NCI-H2227 (cell line): ENCODE results near the gene TMEM132A.

Experiments used
- DNase-seq: peaks from one replicate; lab custom pipeline; 2025; ENCODE audit not compliant: unreplicated experiment; lab: John Stamatoyannopoulos, UW

Gene TMEM132A

DNA sequence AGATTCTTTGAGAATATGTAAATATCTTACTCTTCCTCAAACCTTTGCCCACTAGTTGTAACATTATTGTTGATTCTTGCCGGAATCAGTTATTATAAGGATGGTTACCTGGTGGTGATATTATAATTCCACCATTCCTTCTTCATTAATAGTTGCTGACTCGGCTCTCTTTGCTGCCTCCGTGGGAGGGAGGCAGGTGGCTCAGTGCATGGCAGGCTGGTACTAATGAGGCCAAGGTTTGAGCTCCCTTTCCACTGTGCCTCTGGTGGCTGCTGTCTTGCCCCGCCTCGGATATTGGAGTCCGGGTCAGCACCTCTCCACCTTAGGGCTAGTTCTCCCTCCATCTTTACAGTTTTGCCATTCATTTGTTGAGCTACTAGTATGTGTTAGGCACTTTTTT is 59.9 kb downstream of the TMEM132A start:
- DNase-seq = no peak

DNA sequence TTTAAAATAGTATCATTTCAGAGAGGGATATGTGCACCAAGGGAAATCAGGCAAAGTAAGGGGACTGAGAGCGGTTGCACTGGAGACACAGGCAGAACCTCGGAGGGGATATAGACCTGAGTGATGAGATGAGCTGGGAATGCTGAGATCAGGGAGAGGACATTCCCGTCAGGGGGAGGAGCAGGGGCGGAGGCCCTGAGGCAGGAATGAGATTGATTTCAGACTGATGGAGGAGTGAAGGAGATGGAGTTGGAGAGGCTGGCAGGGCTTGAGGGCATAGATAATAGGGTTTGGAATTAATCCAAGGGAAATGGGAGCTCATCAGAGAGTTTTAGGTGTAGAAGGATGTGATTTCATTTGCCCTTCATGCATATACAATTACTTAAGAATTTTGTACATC is 60.4 kb downstream of the TMEM132A start:
- no peak for DNase-seq

DNA sequence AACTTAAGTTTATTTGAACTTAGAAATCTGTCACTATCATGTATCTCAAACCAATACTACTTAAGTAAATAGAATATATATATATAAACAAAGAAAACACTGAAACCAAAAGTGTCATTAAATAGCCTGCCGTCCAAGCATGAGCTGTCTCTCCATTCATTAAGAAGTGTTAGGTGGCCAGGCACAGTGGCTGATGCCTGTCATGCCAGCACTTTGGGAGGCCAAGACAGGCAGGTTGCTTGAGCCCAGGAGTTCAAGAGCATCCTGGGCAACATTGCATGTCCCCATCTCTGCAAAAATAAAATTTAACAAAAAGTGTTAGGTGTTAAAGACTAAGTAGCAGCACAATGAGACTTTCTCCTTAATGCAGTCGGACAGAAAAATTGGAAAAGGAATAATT is 61.2 kb downstream of the TMEM132A start:
- DNase-seq = no peak

DNA sequence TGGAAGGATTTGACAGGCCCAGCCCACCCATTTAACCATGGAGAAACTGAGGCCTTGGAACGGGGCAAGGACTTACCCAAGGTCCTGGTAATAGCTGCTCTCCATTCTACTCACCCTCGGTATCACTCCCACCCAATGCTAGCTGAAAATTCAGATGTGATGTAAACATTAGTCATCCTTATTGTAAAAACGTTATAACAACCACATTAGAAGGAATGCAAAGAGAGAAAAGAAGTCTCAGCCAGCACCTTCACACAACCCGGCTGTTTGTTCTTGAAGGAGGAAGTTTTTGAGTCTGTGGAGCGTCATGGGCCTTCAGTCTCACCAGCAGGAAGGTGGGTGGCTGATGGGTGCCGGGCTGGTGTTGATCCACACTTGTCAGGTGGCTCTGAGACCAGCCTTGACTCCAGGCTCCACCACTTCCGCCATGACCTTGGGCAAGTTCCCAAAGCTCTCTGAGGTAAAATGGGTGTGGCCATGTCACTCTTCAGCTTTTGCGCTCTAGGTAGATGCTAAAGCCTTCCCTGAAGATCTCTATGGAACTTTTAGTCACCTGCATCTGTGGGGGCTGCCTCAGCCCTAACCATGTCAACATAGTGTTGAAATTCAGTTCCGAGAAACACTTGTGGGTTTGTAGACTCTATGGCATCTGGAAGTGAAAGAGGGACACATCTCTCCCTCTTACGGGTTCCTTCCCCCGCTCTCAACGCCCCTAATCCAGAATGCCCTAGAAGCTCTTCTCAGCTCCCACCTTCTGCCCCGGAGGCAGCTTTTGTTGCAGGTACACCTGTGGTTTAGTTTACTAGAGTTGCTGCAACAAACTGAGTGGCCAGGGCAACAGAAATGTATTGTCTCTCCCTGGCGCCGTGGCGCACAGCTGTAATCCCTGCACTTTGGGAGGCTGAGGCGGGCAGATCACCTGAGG is 62.0 kb downstream of the TMEM132A start:
- DNase-seq = no peak
